ENCODE measurements around the gene CADM2. TPM values are rescaled to one million over a fixed set of nuclear protein-coding genes. Genes with fewer than 3 reads are reported as not detected.

Gene CADM2
- total and polyA plus RNA-seq, 2 donors from 2014 or later = 0.06 to 0.25 TPM

- FAIRE-seq = no peak
- H3K4me3 ChIP-seq (ENCODE audit: low read length in 3 of 3) = no peak overlapping the region
- H3K27ac ChIP-seq (ENCODE audit: low read depth in 2 of 2, low read length in 2 of 2) = no peak overlapping the region
- DNase-seq = peak in 3 of 5 donors; percentile 26 to 41 (median 41)
- no peak for TF ChIP-seq CTCF (IDR thresholded peaks at IDR 0.05; ENCODE audit: borderline replicate concordance, extremely low read depth, insufficient read depth)
- H3K27me3 ChIP-seq (ENCODE audit: control insufficient read depth, insufficient read depth, low read length) = peaks cover 27% of the 10 kb centered on the region
- no peaks in the 10 kb centered on the region for H3K9me3 ChIP-seq (ENCODE audit: control insufficient read depth in 2 of 3, insufficient read depth in 1 of 3, low read length in 3 of 3)
- no peak overlapping the region for H3K9ac ChIP-seq (ENCODE audit: low read length in 3 of 3)
- H3K36me3 ChIP-seq (ENCODE audit: control insufficient read depth in 2 of 3, insufficient read depth in 3 of 3, low read length in 3 of 3) = no peaks in the 10 kb centered on the region
- peaks cover 0 to 8% (median 0%) of the 10 kb centered on the region in 3 donors for H3K4me1 ChIP-seq (ENCODE audit: control insufficient read depth in 2 of 3, insufficient read depth in 2 of 3, low read depth in 1 of 3, low read length in 3 of 3)
- intact Hi-C loops (cut with DNase I) = no loop called here
These were observed 2.9 kb downstream of the CADM2 start for GRCh38 chr3:84961521-84962255.

- H3K27ac ChIP-seq (ENCODE audit: low read depth in 2 of 2, low read length in 2 of 2) = no peak overlapping the region
- TF ChIP-seq CTCF (IDR thresholded peaks at IDR 0.05; ENCODE audit: borderline replicate concordance, extremely low read depth, insufficient read depth) = no peak
- peaks cover 27% of the 10 kb centered on the region for H3K27me3 ChIP-seq (ENCODE audit: control insufficient read depth, insufficient read depth, low read length)
- H3K36me3 ChIP-seq (ENCODE audit: control insufficient read depth in 2 of 3, insufficient read depth in 3 of 3, low read length in 3 of 3) = no peaks in the 10 kb centered on the region
- FAIRE-seq (no peak), DNase-seq (no peak)
- intact Hi-C loops (cut with DNase I) = no loop called here
- H3K9me3 ChIP-seq (ENCODE audit: control insufficient read depth in 2 of 3, insufficient read depth in 1 of 3, low read length in 3 of 3) = no peaks in the 10 kb centered on the region
- H3K4me3 ChIP-seq (ENCODE audit: low read length in 3 of 3) = no peak overlapping the region
- peaks cover 0 to 8% (median 0%) of the 10 kb centered on the region in 3 donors for H3K4me1 ChIP-seq (ENCODE audit: control insufficient read depth in 2 of 3, insufficient read depth in 2 of 3, low read depth in 1 of 3, low read length in 3 of 3)
- H3K9ac ChIP-seq (ENCODE audit: low read length in 3 of 3) = no peak overlapping the region
These were observed 3.6 kb downstream of the CADM2 start for GRCh38 chr3:84962415-84962814.

- H3K9me3 ChIP-seq (ENCODE audit: control insufficient read depth in 2 of 3, insufficient read depth in 1 of 3, low read length in 3 of 3) = no peaks in the 10 kb centered on the region
- no peak for FAIRE-seq
- H3K27me3 ChIP-seq (ENCODE audit: control insufficient read depth, insufficient read depth, low read length) = peaks cover 27% of the 10 kb centered on the region
- H3K9ac ChIP-seq (ENCODE audit: low read length in 3 of 3) = no peak overlapping the region
- DNase-seq = no peak
- intact Hi-C loops (cut with DNase I) = no loop called here
- no peaks in the 10 kb centered on the region for H3K36me3 ChIP-seq (ENCODE audit: control insufficient read depth in 2 of 3, insufficient read depth in 3 of 3, low read length in 3 of 3)
- H3K4me1 ChIP-seq (ENCODE audit: control insufficient read depth in 2 of 3, insufficient read depth in 2 of 3, low read depth in 1 of 3, low read length in 3 of 3) = peaks cover 0 to 8% (median 0%) of the 10 kb centered on the region in 3 donors
- TF ChIP-seq CTCF (IDR thresholded peaks at IDR 0.05; ENCODE audit: borderline replicate concordance, extremely low read depth, insufficient read depth) = no peak
- no peak overlapping the region for H3K27ac ChIP-seq (ENCODE audit: low read depth in 2 of 2, low read length in 2 of 2)
- H3K4me3 ChIP-seq (ENCODE audit: low read length in 3 of 3) = no peak overlapping the region
These were observed 4.3 kb downstream of the CADM2 start for GRCh38 chr3:84963137-84963536.

Measured in kidney (tissue), 14 donors.